Measurements from ENCODE around the gene BTBD17. TPM values are rescaled to one million over a fixed set of nuclear protein-coding genes. Genes with fewer than 3 reads are reported as not detected.

Gene BTBD17
- total and polyA plus RNA-seq, 2 experiments from 2014 or later, result 1.9 to 5.0 TPM

- no peak overlapping the region for H3K27ac Mint-ChIP-seq
- no peak overlapping the region for H3K4me3 Mint-ChIP-seq
- no peaks in the 10 kb centered on the region for H3K9me3 Mint-ChIP-seq
- DNase-seq (ENCODE audit: low spot score) (peak; percentile 46), ATAC-seq (peak; percentile 2; the same call in 2 of the 3 replicates)
- H2AFZ ChIP-seq, result peak overlapping the region; percentile 90; the same call in 1 of the 2 replicates
- no peaks in the 10 kb centered on the region for H3K36me3 ChIP-seq (ENCODE audit: insufficient read depth)
- H3K4me1 ChIP-seq (ENCODE audit: insufficient read depth), result peaks cover 13% of the 10 kb centered on the region; the same call in 1 of the 2 replicates
- H4K20me1 ChIP-seq (replicated peaks; ENCODE audit: insufficient read depth), result no peaks in the 10 kb centered on the region; the same call in 1 of the 2 replicates
- no peaks in the 10 kb centered on the region for H3K79me2 ChIP-seq (replicated peaks; ENCODE audit: insufficient read depth)
- TF ChIP-seq ZNF114 (CRISPR knock-in tag; IDR thresholded peaks at IDR 0.05) (no peak), ETS1 (IDR thresholded peaks at IDR 0.05) (no peak)
- peaks cover 34% of the 10 kb centered on the region for H3K4me1 Mint-ChIP-seq
- peak overlapping the region; percentile 57 for H3K4me3 ChIP-seq
- peaks cover 57% of the 10 kb centered on the region for H3K27me3 ChIP-seq (ENCODE audit: insufficient read depth)
- H3K9me2 ChIP-seq (ENCODE audit: insufficient read depth), result no peaks in the 10 kb centered on the region
- peaks cover 42% of the 10 kb centered on the region for H3K27me3 Mint-ChIP-seq (ENCODE audit: insufficient read depth, low read depth, poor library complexity)
- H3F3A ChIP-seq (replicated peaks; ENCODE audit: low read depth), result no peaks in the 10 kb centered on the region
- no peak overlapping the region for H3K27ac ChIP-seq (ENCODE audit: low read depth)
- peak overlapping the region; percentile 80 for H3K4me2 ChIP-seq
- H3K36me3 Mint-ChIP-seq (ENCODE audit: low read depth), result peaks cover 6% of the 10 kb centered on the region; the same call in 2 of the 3 replicates
Observed at GRCh38 chr17:74357466-74357809, 4.2 kb downstream of the BTBD17 start.

GRCh38 chr17:74356646-74357465, 4.8 kb downstream of the BTBD17 start:
- no peaks in the 10 kb centered on the region for H3K36me3 ChIP-seq (ENCODE audit: insufficient read depth)
- no peaks in the 10 kb centered on the region for H3K9me2 ChIP-seq (ENCODE audit: insufficient read depth)
- peaks cover 8% of the 10 kb centered on the region; the same call in 1 of the 2 replicates for H3K4me1 ChIP-seq (ENCODE audit: insufficient read depth)
- peak overlapping the region; percentile 80 for H3K4me2 ChIP-seq
- H3K27ac ChIP-seq (ENCODE audit: low read depth), result no peak overlapping the region
- H4K20me1 ChIP-seq (replicated peaks; ENCODE audit: insufficient read depth), result no peaks in the 10 kb centered on the region; the same call in 1 of the 2 replicates
- DNase-seq (ENCODE audit: low spot score) (peak; percentile 78), ATAC-seq (peak; percentile 17)
- Mint-ChIP-seq H3K9me3 (no peaks in the 10 kb centered on the region), H3K4me1 (peaks cover 28% of the 10 kb centered on the region), H3K27ac (no peak overlapping the region), H3K36me3 (ENCODE audit: low read depth) (peaks cover 6% of the 10 kb centered on the region; the same call in 2 of the 3 replicates), H3K27me3 (ENCODE audit: insufficient read depth, low read depth, poor library complexity) (peaks cover 48% of the 10 kb centered on the region), H3K4me3 (peak overlapping the region; percentile 58; the same call in 2 of the 3 replicates)
- H2AFZ ChIP-seq, result peak overlapping the region; percentile 90
- H3K27me3 ChIP-seq (ENCODE audit: insufficient read depth), result peaks cover 63% of the 10 kb centered on the region
- peak overlapping the region; percentile 57 for H3K4me3 ChIP-seq
- no peaks in the 10 kb centered on the region for H3K79me2 ChIP-seq (replicated peaks; ENCODE audit: insufficient read depth)
- no peaks in the 10 kb centered on the region for H3F3A ChIP-seq (replicated peaks; ENCODE audit: low read depth)
- no peak for TF ChIP-seq ZNF331 (CRISPR knock-in tag; IDR thresholded peaks at IDR 0.05; ENCODE audit: low read depth)
- TF ChIP-seq, protein P1, sequence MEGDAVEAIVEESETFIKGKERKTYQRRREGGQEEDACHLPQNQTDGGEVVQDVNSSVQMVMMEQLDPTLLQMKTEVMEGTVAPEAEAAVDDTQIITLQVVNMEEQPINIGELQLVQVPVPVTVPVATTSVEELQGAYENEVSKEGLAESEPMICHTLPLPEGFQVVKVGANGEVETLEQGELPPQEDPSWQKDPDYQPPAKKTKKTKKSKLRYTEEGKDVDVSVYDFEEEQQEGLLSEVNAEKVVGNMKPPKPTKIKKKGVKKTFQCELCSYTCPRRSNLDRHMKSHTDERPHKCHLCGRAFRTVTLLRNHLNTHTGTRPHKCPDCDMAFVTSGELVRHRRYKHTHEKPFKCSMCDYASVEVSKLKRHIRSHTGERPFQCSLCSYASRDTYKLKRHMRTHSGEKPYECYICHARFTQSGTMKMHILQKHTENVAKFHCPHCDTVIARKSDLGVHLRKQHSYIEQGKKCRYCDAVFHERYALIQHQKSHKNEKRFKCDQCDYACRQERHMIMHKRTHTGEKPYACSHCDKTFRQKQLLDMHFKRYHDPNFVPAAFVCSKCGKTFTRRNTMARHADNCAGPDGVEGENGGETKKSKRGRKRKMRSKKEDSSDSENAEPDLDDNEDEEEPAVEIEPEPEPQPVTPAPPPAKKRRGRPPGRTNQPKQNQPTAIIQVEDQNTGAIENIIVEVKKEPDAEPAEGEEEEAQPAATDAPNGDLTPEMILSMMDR (conservative IDR thresholded peaks at IDR 0.05; ENCODE audit: low read depth in 2 of 2), result peak in 1 of 2 experiments; percentile 9; a peak in 1 of 4 replicates
- TF ChIP-seq, protein P2, sequence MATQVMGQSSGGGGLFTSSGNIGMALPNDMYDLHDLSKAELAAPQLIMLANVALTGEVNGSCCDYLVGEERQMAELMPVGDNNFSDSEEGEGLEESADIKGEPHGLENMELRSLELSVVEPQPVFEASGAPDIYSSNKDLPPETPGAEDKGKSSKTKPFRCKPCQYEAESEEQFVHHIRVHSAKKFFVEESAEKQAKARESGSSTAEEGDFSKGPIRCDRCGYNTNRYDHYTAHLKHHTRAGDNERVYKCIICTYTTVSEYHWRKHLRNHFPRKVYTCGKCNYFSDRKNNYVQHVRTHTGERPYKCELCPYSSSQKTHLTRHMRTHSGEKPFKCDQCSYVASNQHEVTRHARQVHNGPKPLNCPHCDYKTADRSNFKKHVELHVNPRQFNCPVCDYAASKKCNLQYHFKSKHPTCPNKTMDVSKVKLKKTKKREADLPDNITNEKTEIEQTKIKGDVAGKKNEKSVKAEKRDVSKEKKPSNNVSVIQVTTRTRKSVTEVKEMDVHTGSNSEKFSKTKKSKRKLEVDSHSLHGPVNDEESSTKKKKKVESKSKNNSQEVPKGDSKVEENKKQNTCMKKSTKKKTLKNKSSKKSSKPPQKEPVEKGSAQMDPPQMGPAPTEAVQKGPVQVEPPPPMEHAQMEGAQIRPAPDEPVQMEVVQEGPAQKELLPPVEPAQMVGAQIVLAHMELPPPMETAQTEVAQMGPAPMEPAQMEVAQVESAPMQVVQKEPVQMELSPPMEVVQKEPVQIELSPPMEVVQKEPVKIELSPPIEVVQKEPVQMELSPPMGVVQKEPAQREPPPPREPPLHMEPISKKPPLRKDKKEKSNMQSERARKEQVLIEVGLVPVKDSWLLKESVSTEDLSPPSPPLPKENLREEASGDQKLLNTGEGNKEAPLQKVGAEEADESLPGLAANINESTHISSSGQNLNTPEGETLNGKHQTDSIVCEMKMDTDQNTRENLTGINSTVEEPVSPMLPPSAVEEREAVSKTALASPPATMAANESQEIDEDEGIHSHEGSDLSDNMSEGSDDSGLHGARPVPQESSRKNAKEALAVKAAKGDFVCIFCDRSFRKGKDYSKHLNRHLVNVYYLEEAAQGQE (IDR thresholded peaks at IDR 0.05; ENCODE audit: unreplicated experiment), result no peak
- TF ChIP-seq POLR2AphosphoS5 (IDR thresholded peaks at IDR 0.05; ENCODE audit: low read depth), result no peak; the same call in 1 of the 2 replicates
- no peak for TF ChIP-seq NANOG (IDR thresholded peaks at IDR 0.05; ENCODE audit: borderline replicate concordance)
- no peak for TF ChIP-seq JUNB (IDR thresholded peaks at IDR 0.05; ENCODE audit: unreplicated experiment)
- TF ChIP-seq ZNF114 (CRISPR knock-in tag; IDR thresholded peaks at IDR 0.05), result no peak

Measured in GM23338 (cell line).